GM13976 (cell line): ENCODE results near the gene SLC8A3.
A peak's percentile ranks its signal among the peaks of the same experiment; 100 is the strongest.
"Not testable (repeated sequence)": the region's sequence is repeated elsewhere in the genome, so short reads cannot be mapped to it uniquely, and the experiment has no call there.

Source experiments
- DNase-seq: peaks from one replicate; pipeline ENCODE4 v3.0.0; 2012; ENCODE audit warnings: low spot score
- in situ Hi-C: fragments of 300-500 bp; cut with MboI; formaldehyde crosslinking; loops from one replicate; pipeline ENCODE4 v1.12.0; 2022; ENCODE audit warnings: low sequenced_read_pairs, mixed read lengths, inconsistent platforms; ENCODE audit not compliant: unreplicated experiment
- TF ChIP-seq, protein P1 (sequence below): IDR thresholded peaks from 2 replicates; pipeline ENCODE4 v1.5.1; 2012; ENCODE audit warnings: borderline replicate concordance, mild to moderate bottlenecking; ENCODE audit not compliant: insufficient read depth; ENCODE audit errors: extremely low read depth, missing control alignments, control extremely low read depth

The SLC8A3 gene, protein sequence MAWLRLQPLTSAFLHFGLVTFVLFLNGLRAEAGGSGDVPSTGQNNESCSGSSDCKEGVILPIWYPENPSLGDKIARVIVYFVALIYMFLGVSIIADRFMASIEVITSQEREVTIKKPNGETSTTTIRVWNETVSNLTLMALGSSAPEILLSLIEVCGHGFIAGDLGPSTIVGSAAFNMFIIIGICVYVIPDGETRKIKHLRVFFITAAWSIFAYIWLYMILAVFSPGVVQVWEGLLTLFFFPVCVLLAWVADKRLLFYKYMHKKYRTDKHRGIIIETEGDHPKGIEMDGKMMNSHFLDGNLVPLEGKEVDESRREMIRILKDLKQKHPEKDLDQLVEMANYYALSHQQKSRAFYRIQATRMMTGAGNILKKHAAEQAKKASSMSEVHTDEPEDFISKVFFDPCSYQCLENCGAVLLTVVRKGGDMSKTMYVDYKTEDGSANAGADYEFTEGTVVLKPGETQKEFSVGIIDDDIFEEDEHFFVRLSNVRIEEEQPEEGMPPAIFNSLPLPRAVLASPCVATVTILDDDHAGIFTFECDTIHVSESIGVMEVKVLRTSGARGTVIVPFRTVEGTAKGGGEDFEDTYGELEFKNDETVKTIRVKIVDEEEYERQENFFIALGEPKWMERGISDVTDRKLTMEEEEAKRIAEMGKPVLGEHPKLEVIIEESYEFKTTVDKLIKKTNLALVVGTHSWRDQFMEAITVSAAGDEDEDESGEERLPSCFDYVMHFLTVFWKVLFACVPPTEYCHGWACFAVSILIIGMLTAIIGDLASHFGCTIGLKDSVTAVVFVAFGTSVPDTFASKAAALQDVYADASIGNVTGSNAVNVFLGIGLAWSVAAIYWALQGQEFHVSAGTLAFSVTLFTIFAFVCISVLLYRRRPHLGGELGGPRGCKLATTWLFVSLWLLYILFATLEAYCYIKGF

GRCh38 chr14:70188659-70189455, at the start of gene SLC8A3:
SLC8A3 (minus strand) TSS chr14:70188951; CDS start chr14:70168422, 20,529 bp downstream.
- in situ Hi-C loops: no loop called here
- peak; percentile 76 for DNase-seq
- TF ChIP-seq, protein P1, sequence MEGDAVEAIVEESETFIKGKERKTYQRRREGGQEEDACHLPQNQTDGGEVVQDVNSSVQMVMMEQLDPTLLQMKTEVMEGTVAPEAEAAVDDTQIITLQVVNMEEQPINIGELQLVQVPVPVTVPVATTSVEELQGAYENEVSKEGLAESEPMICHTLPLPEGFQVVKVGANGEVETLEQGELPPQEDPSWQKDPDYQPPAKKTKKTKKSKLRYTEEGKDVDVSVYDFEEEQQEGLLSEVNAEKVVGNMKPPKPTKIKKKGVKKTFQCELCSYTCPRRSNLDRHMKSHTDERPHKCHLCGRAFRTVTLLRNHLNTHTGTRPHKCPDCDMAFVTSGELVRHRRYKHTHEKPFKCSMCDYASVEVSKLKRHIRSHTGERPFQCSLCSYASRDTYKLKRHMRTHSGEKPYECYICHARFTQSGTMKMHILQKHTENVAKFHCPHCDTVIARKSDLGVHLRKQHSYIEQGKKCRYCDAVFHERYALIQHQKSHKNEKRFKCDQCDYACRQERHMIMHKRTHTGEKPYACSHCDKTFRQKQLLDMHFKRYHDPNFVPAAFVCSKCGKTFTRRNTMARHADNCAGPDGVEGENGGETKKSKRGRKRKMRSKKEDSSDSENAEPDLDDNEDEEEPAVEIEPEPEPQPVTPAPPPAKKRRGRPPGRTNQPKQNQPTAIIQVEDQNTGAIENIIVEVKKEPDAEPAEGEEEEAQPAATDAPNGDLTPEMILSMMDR: no peak

DNA sequence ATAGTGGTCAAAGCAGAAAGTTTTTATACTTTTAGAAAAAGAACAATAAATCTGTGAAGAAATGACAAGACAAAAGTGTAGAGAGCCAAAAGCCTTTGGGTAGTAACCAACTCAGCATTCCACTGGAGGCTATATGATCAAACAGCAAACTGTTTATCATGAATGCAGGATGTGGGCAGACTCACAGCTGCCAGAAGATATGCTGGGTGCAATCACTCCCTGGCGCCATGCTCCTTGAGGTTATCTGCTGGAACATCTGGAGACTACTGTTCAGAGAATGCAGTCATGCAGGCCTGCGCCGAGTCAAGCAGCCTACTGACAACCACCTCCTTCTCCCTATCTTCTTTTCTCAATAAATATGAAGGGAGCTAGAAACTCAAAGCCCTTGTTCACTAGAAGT, 49.0 kb upstream of the SLC8A3 start:
- in situ Hi-C loops: no loop called here

DNA sequence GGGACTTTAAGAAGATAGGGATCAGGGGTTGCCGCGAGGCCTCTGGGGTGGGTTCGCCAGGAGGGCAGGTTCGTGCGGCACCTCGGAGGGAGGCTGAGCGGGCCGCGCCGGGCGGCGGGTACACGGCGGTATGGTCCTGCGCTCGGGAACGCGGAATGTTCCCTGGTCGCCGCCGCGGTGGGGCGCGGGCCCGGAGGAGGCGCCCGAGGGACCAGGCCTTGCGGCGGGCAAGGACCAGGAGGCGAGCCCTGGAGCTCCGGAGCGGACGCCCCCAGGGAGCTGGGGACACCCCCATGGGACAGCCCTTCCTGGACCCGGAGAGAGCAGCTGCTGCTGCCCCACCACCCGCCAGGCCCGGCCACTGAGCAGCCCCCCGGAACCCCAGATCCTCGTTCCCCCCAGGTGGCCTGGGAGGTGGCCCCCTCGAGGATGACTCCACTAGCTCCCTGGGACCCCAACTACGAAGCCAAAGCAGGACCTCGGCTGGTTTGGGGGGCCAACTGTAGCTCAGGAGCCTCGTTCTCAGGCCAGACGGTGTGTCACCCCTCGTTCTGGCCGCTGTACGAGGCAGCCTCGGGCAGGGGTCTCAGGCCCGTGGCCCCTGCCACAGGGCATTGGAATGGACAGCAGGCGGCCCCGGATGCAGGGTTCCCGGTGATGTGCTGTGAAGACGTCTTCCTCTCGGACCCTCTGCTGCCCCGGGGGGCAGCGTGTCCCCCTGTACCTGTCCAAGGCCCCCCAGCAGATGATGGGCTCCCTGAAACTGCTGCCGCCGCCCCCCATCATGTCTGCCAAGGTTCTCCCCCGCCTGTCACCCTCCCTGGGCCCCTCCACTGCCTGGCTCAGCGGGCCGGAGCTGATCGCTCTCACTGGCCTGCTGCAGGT, 45.6 kb upstream of the SLC8A3 start:
- TF ChIP-seq, protein P1: no peak
- in situ Hi-C loops: no loop called here
- no peak for DNase-seq

More for the DNA sequence above, 49.0 kb upstream of the SLC8A3 start:
- TF ChIP-seq, protein P1: no peak
- no peak for DNase-seq

DNA sequence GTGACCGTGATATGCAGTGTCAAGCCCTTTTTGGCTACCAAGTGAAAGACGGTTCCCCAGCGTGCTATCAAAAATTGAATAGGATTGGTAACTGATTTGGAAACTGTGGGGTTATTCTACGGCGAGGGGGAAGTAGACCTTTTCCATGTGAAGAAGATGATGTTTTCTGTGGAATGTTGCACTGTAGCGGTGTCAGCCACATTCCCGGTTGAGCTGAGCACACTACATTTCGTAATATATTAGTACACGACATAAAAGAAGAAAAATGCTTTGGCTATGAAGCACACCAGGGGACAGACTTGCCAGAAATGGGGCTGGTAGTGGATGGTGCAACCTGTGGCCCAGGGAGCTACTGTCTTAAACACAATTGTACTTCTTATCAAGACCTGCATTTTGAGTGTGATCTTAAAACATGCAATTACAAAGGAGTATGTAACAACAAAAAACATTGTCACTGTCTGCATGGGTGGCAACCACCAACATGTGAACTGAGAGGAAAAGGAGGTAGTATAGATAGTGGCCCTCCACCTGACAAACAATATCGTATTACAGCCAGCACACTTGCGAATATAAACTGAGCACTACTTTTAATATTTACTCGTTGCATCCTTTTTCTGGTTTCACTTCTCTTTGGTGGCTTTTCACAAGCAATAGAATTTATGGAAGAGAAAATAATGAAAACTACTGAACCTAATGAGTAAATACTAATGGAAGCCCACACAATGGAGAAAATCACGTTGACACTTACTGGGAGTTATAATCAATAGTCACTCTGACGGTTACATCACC, 43.2 kb upstream of the SLC8A3 start:
- DNase-seq, in situ Hi-C loops: not testable (repeated sequence)

- in situ Hi-C loops, DNase-seq: not testable (repeated sequence)
Measured at GRCh38 chr14:70229877-70230640, 41.3 kb upstream of the SLC8A3 start.

- DNase-seq: no peak
- in situ Hi-C loops: no loop called here
- TF ChIP-seq, protein P1: no peak
Measured at GRCh38 chr14:70213721-70214282, 25.1 kb upstream of the SLC8A3 start.
